ENCODE data around the gene LMX1B. TPM values are rescaled to one million over a fixed set of nuclear protein-coding genes. Genes with fewer than 3 reads are reported as not detected.

Gene LMX1B
- total RNA-seq, 1 experiment from 2014 or later, result 12.4 TPM

GRCh38 chr9:126695186-126695585 is 81.5 kb downstream of the LMX1B start (continued):
- TF ChIP-seq FOXJ3 (CRISPR knock-in tag; IDR thresholded peaks at IDR 0.05; ENCODE audit: borderline replicate concordance), result no peak
- no peak for TF ChIP-seq NFYB (CRISPR knock-in tag; conservative IDR thresholded peaks at IDR 0.05; ENCODE audit: low read depth)
- TF ChIP-seq, protein P1, sequence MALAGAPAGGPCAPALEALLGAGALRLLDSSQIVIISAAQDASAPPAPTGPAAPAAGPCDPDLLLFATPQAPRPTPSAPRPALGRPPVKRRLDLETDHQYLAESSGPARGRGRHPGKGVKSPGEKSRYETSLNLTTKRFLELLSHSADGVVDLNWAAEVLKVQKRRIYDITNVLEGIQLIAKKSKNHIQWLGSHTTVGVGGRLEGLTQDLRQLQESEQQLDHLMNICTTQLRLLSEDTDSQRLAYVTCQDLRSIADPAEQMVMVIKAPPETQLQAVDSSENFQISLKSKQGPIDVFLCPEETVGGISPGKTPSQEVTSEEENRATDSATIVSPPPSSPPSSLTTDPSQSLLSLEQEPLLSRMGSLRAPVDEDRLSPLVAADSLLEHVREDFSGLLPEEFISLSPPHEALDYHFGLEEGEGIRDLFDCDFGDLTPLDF (CRISPR knock-in tag; IDR thresholded peaks at IDR 0.05), result no peak

DNA sequence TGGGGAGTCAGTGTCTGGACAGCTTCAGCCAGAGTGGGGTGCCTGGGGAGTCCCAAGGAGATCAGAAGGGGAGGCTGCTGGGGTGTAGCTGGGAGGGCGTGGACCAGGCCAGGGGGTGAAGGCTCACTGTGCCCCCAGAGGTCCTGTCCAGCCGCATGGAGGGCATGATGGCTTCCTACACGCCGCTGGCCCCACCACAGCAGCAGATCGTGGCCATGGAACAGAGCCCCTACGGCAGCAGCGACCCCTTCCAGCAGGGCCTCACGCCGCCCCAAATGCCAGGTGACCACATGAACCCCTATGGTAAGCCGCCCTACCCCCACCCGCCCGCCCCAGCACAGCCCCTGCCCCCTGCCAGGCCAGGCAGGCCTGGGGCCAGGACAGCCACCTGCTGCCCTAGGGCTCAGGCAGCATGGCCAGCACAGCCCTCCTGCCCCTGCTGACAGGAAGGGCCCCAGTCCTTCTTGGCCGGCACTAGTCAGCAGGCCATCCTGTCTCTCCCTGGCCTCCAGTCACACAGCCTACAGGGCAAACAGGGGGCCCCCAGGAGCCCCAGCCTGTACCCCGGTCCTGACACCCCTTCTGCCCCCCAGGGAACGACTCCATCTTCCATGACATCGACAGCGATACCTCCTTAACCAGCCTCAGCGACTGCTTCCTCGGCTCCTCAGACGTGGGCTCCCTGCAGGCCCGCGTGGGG is 82.1 kb downstream of the LMX1B start:
- Mint-ChIP-seq H3K4me1 (no peaks in the 10 kb centered on the region; the same call in 1 of the 2 replicates), H3K9me3 (no peaks in the 10 kb centered on the region), H3K4me3 (no peak overlapping the region), H3K27me3 (ENCODE audit: low read depth) (peaks cover 7% of the 10 kb centered on the region), H3K27ac (no peak overlapping the region), H3K36me3 (no peaks in the 10 kb centered on the region)
- CTCF ChIA-PET, result interaction anchor here (0.9 to 16.1 kb wide), 3 partner anchors 10 to 85 kb away, joined by 4 to 734 read pairs (median 16); no protein-coding TSS in a partner anchor
- TF ChIP-seq PRDM15 (CRISPR knock-in tag; IDR thresholded peaks at IDR 0.05) (no peak), FOXP1 (CRISPR knock-in tag; IDR thresholded peaks at IDR 0.05; ENCODE audit: borderline replicate concordance) (no peak), ETV6 (CRISPR knock-in tag; IDR thresholded peaks at IDR 0.05) (no peak), PRRX2 (CRISPR knock-in tag; IDR thresholded peaks at IDR 0.05) (no peak), ZNF263 (CRISPR knock-in tag; IDR thresholded peaks at IDR 0.05; ENCODE audit: low read depth) (no peak), NR1H2 (CRISPR knock-in tag; IDR thresholded peaks at IDR 0.05) (no peak), MLX (CRISPR knock-in tag; IDR thresholded peaks at IDR 0.05) (no peak), KAT7 (CRISPR knock-in tag; IDR thresholded peaks at IDR 0.05; ENCODE audit: borderline replicate concordance) (no peak), SP1 (CRISPR knock-in tag; conservative IDR thresholded peaks at IDR 0.05) (no peak), GABPB1 (CRISPR knock-in tag; IDR thresholded peaks at IDR 0.05) (no peak), MAX (CRISPR knock-in tag; IDR thresholded peaks at IDR 0.05) (no peak), GRHL2 (CRISPR knock-in tag; IDR thresholded peaks at IDR 0.05; ENCODE audit: insufficient replicate concordance, severe bottlenecking) (no peak)
- TF ChIP-seq, protein P2, sequence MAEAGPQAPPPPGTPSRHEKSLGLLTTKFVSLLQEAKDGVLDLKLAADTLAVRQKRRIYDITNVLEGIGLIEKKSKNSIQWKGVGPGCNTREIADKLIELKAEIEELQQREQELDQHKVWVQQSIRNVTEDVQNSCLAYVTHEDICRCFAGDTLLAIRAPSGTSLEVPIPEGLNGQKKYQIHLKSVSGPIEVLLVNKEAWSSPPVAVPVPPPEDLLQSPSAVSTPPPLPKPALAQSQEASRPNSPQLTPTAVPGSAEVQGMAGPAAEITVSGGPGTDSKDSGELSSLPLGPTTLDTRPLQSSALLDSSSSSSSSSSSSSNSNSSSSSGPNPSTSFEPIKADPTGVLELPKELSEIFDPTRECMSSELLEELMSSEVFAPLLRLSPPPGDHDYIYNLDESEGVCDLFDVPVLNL (CRISPR knock-in tag; IDR thresholded peaks at IDR 0.05; ENCODE audit: borderline replicate concordance, low read depth), result no peak
- TF ChIP-seq, protein P3, sequence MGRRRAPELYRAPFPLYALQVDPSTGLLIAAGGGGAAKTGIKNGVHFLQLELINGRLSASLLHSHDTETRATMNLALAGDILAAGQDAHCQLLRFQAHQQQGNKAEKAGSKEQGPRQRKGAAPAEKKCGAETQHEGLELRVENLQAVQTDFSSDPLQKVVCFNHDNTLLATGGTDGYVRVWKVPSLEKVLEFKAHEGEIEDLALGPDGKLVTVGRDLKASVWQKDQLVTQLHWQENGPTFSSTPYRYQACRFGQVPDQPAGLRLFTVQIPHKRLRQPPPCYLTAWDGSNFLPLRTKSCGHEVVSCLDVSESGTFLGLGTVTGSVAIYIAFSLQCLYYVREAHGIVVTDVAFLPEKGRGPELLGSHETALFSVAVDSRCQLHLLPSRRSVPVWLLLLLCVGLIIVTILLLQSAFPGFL (CRISPR knock-in tag; IDR thresholded peaks at IDR 0.05; ENCODE audit: borderline replicate concordance), result no peak
- TF ChIP-seq, protein P4, sequence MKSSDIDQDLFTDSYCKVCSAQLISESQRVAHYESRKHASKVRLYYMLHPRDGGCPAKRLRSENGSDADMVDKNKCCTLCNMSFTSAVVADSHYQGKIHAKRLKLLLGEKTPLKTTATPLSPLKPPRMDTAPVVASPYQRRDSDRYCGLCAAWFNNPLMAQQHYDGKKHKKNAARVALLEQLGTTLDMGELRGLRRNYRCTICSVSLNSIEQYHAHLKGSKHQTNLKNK (CRISPR knock-in tag; IDR thresholded peaks at IDR 0.05), result no peak
- TF ChIP-seq, protein P5, sequence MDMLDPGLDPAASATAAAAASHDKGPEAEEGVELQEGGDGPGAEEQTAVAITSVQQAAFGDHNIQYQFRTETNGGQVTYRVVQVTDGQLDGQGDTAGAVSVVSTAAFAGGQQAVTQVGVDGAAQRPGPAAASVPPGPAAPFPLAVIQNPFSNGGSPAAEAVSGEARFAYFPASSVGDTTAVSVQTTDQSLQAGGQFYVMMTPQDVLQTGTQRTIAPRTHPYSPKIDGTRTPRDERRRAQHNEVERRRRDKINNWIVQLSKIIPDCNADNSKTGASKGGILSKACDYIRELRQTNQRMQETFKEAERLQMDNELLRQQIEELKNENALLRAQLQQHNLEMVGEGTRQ (CRISPR knock-in tag; IDR thresholded peaks at IDR 0.05), result no peak
- TF ChIP-seq, protein P6, sequence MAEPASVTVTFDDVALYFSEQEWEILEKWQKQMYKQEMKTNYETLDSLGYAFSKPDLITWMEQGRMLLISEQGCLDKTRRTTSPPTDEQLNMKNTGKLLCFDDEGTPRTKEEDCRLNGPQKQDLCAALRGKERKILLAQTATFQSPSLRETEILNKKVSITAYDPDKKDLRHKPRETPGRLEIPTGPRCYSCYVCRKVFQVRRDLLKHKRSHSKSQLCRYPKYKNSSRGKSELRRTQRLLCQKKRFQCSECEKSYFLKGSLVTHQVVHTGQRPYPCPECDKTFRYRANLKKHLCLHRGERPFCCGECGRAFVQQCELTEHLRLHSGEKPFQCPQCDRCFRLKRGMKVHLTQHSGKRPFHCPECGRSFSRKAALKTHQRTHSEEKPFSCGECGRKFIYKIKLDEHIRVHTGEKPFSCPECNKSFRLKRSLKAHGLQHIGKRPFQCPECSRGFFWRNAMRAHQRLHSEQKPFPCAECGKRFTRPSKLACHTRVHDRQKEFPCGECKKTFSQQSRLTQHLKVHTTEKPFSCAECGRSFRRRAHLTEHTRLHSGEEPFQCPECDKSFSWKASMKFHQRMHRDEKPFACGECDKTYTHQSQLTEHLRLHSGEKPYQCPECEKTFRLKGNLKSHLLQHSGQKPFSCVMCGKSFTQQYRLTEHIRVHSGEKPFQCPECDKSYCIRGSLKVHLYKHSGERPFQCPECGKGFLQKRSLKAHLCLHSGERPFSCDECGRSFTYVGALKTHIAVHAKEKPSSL (CRISPR knock-in tag; conservative IDR thresholded peaks at IDR 0.05), result no peak
- POLR2A ChIA-PET, result no interaction called here
- no peak for ATAC-seq
- DNase-seq (ENCODE audit: low spot score), result peak; percentile 10

Measured in WTC11 (cell line).